Heart left ventricle (tissue), 16 donors: ENCODE data around the gene STON2. TPM values are rescaled to one million over a fixed set of nuclear protein-coding genes. Genes with fewer than 3 reads are reported as not detected.
"Not testable (repeated sequence)": the region's sequence is repeated elsewhere in the genome, so short reads cannot be mapped to it uniquely, and the experiment has no call there.

ENCODE experiments used
- ATAC-seq, 4 donors: fragments of 200-7000 bp; cut with Tn5 transposase; one replicate each; pipeline ENCODE4 v1.9.1; 2020 to 2022; ENCODE audit warnings: moderate library complexity in 4 of 4, mild to moderate bottlenecking in 3 of 4, moderate number of reproducible peaks in 1 of 4
- DNase-seq, 5 donors: peaks; one replicate each; pipeline ENCODE4 v3.0.0-alpha.2; 2020
- H3K27ac ChIP-seq, 12 donors: fragments of 200-600 bp; sonication (generic) in 4 of 12; one replicate each; pipeline versions ENCODE4 v1.5.0 to v1.8.0; 2016 to 2022; ENCODE audit warnings: mild to moderate bottlenecking in 2 of 12
- H3K27me3 ChIP-seq, 9 donors: fragments of 200-600 bp; sonication (generic) in 2 of 9; one replicate each; pipeline versions ENCODE4 v1.5.1 to v1.8.0; 2016 to 2022; ENCODE audit warnings: mild to moderate bottlenecking in 3 of 9
- H3K36me3 ChIP-seq, 9 donors: fragments of 200-600 bp; sonication (generic) in 2 of 9; one replicate each; pipeline versions ENCODE4 v1.5.0 to v1.8.0; 2018 to 2022; ENCODE audit warnings: mild to moderate bottlenecking in 2 of 9
- H3K4me1 ChIP-seq, 12 donors: fragments of 200-600 bp; sonication (generic) in 4 of 12; one replicate each; pipeline versions ENCODE4 v1.5.0 to v1.8.0; 2016 to 2022; ENCODE audit warnings: mild to moderate bottlenecking in 3 of 12
- H3K4me3 ChIP-seq, 12 donors: fragments of 200-600 bp; sonication (generic) in 4 of 12; one replicate each; pipeline versions ENCODE4 v1.5.0 to v1.8.0; 2017 to 2022; ENCODE audit warnings: mild to moderate bottlenecking in 9 of 12, moderate library complexity in 4 of 12
- H3K9me3 ChIP-seq, 12 donors: fragments of 200-600 bp; sonication (generic) in 4 of 12; one replicate each; pipeline versions ENCODE4 v1.5.0 to v1.8.0; 2016 to 2022; ENCODE audit warnings: mild to moderate bottlenecking in 1 of 12
- POLR2A ChIP-seq, 2 donors: fragments of 450-650 bp; IDR thresholded peaks; one replicate each; pipeline ENCODE4 v1.6.1; 2017; ENCODE audit warnings: antibody characterized with exemption in 2 of 2, mild to moderate bottlenecking in 2 of 2, moderate library complexity in 2 of 2
- WGBS, 4 donors: extraction: QIAGEN DNeasy Blood & Tissue Kit in 2 of 4; methylation state at CpG; one replicate each; pipeline versions ENCODE4 v1.1.5 to v1.1.7; 2013 to 2018; 5-methylcytosine and 5-hydroxymethylcytosine counted together
- intact Hi-C, 10 donors: fragments of 100-400 bp; cut with DNase I; formaldehyde crosslinking; loops; one replicate each; pipeline versions ENCODE4 v1.11.1 to v1.14.2; 2022
- polyA plus RNA-seq, 2 donors: library from polyadenylated mRNA; stranded (reverse); fragments of 200-250 nt; gene quantifications; one replicate each; pipeline ENCODE4 v1.2.3, GENCODE V29; 2013
- total RNA-seq, 9 donors: library from RNA; depleted of rRNA in 2 of 9; stranded (reverse); fragments of >200 nt in 2 of 9; fragmentation: NEBNext Ultra II Directional in 3 of 9; extraction: Animal tissue kit (Norgen Biotek cat#: 25700) in 3 of 9; gene quantifications; one replicate each; pipeline versions ENCODE4 v1.1.0 to v1.2.4, GENCODE V29; 2016 to 2023
- TF ChIP-seq, protein P1 (sequence below), 12 donors: fragments of 200-600 bp; sonication (generic) in 4 of 12; IDR thresholded peaks; one replicate each; pipeline versions ENCODE4 v1.5.0 to v1.8.0; 2018 to 2022; ENCODE audit warnings: antibody characterized with exemption in 12 of 12, mild to moderate bottlenecking in 5 of 12
- donor health status: ischemic (EF 13 %, LVEDD 7.1; RV severe dilation, severe dysfunction).
- donor health status: healthy with polysubstance abuse.
- donor health status: DM: no; HTN: yes; CAD: no.
- donor health status: DM: no; HTN: no; CAD: no.
- donor health status: ischemic (EF 25% LVEDD 6.9; RV normal size, moderate dysfunction).
- donor health status: ischemic (EF 25% LVEDD 5.7; RV mildly dilated, moderate dysfunction).
- donor health status: healthy.
- donor health status: DM: yes; HTN: yes; CAD: no.
- donor health status: ischemic (EF 35%, LVEDD 5.7; RV mildly dilated, moderate dysfunction).
- donor health status: nonischemic (EF 11% LVEDD 7.7; RV severe dilation, severe dysfunction).
- donor health status: DM: yes; HTN: yes; CAD: no.
- donor health status: PGD.
- donor health status: ischemic (EF 29% LVEDD 5.4; RV normal size, mild dysfunction).
- donor health status: nonischemic (EF 23%, LVEDD 6.1; RV moderate dilation, normal function).

Gene STON2
- total and polyA plus RNA-seq, 11 donors: 0.28 to 27.5 (median 7.0) TPM

DNA sequence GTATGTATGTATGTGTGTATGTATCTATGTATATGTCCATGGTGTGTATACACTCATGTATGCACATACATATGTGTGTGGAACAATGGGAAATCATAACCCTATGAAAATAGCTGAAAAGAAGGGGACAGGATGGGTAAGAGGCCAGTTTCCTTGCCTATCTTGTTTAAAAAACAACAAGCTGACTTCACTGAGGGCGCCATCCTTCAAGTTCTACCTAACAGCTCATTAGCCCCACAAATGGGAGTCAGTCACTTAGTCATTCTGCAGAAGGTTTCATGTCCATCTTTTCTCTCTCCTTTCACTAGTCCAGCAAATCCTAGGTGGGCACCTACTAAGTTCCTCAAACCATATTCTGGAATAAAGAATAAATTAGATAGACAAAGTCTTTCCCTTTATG is 14.7 kb downstream of the STON2 start:
- Histone ChIP-seq H3K4me3 (no peak overlapping the region), H3K4me1 (no peaks in the 10 kb centered on the region), H3K36me3 (no peaks in the 10 kb centered on the region), H3K27me3 (no peaks in the 10 kb centered on the region), H3K27ac (no peak overlapping the region), H3K9me3 (peaks cover 0 to 2% (median 0%) of the 10 kb centered on the region in 12 donors)
- WGBS, 4 donors: 73 to 85% (median 80%) methylated on average over 1 of the region's 1 CpG
- no peak for DNase-seq
- intact Hi-C loops: no loop called here
- no peak for TF ChIP-seq POLR2A (IDR thresholded peaks at IDR 0.05)
- TF ChIP-seq, protein P1, sequence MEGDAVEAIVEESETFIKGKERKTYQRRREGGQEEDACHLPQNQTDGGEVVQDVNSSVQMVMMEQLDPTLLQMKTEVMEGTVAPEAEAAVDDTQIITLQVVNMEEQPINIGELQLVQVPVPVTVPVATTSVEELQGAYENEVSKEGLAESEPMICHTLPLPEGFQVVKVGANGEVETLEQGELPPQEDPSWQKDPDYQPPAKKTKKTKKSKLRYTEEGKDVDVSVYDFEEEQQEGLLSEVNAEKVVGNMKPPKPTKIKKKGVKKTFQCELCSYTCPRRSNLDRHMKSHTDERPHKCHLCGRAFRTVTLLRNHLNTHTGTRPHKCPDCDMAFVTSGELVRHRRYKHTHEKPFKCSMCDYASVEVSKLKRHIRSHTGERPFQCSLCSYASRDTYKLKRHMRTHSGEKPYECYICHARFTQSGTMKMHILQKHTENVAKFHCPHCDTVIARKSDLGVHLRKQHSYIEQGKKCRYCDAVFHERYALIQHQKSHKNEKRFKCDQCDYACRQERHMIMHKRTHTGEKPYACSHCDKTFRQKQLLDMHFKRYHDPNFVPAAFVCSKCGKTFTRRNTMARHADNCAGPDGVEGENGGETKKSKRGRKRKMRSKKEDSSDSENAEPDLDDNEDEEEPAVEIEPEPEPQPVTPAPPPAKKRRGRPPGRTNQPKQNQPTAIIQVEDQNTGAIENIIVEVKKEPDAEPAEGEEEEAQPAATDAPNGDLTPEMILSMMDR (IDR thresholded peaks at IDR 0.05): no peak
- no peak for ATAC-seq

GRCh38 chr14:81384900-81385299 is 15.2 kb downstream of the STON2 start:
- Histone ChIP-seq H3K4me1 (no peaks in the 10 kb centered on the region), H3K27me3 (no peaks in the 10 kb centered on the region), H3K4me3 (no peak overlapping the region), H3K9me3 (peaks cover 0 to 7% (median 0%) of the 10 kb centered on the region in 12 donors), H3K27ac (no peak overlapping the region), H3K36me3 (no peaks in the 10 kb centered on the region)
- ATAC-seq (peak in 2 of 4 donors; percentile 59 to 63), DNase-seq (no peak)
- intact Hi-C loops: no loop called here
- WGBS, 4 donors: 55 to 63% (median 59%) methylated on average over 1 of the region's 1 CpG
- no peak for TF ChIP-seq POLR2A (IDR thresholded peaks at IDR 0.05)
- TF ChIP-seq, protein P1 (IDR thresholded peaks at IDR 0.05): no peak

DNA sequence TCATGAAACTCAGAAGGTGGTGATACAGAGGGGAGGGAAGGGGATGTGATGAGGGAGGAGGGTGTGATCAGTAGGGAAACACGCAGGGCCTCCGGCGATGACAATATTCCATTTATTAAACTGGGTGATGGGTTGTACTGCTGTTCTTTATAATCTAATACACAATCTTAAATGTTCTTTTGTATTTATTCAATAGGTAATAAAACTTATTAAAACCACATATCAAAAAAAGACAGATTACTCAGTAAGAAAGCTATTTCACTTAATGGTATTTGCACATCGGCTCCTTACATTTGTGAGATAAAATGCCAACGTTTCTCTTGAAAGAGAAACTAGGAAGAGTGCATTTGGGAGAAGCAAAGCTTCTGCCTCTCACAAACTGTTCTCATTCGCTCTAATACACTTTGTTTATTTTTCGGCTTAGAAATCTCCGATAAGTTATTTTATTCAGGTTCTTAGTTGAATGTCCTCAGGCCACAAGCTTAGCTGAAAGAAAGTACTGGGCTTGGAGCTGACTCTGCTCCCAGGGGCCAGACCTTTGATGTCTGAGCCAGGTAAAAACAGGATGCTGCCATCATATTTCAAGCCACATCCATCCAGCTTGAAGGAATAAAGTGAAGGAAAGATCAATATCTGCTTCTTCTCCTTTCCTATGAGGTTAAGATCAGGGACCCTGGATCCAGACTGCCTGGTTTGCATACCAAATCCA is 17.5 kb downstream of the STON2 start:
- no peaks in the 10 kb centered on the region for H3K27me3 ChIP-seq
- no peaks in the 10 kb centered on the region for H3K36me3 ChIP-seq
- 82 to 86% (median 86%) methylated on average over 8 of the region's 8 CpGs for WGBS, 4 donors
- no peak overlapping the region for H3K4me3 ChIP-seq
- peaks cover 0 to 7% (median 0%) of the 10 kb centered on the region in 12 donors for H3K9me3 ChIP-seq
- ATAC-seq: no peak
- TF ChIP-seq, protein P1 (IDR thresholded peaks at IDR 0.05): no peak
- no peak for TF ChIP-seq POLR2A (IDR thresholded peaks at IDR 0.05)
- intact Hi-C loops: no loop called here
- H3K27ac ChIP-seq: no peak overlapping the region
- DNase-seq: no peak
- H3K4me1 ChIP-seq: no peaks in the 10 kb centered on the region

DNA sequence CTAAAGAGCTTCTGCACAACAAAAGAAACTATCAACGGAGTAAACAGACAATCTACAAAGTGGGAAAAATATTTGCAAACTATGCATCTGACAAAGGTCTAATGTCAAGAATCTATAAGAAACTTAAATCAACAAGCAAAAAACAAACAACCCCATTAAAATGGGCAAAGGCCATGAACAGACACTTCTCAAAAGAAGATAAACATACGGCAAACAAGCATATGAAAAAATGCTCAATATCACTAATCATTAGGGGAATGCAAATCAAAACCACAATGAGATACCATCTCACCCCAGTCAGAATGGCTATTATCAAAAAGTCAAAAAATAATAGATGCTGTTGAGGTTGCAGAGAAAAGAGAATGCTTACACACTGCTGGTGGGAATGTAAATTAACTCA is 20.1 kb downstream of the STON2 start:
- ATAC-seq, H3K27ac ChIP-seq, intact Hi-C loops, H3K4me1 ChIP-seq, H3K36me3 ChIP-seq, H3K27me3 ChIP-seq, DNase-seq, H3K9me3 ChIP-seq, H3K4me3 ChIP-seq: not testable (repeated sequence)
- WGBS, 4 donors: 45 to 74% (median 67%) methylated on average over 2 of the region's 2 CpGs

GRCh38 chr14:81371802-81372201 is 28.3 kb downstream of the STON2 start:
- no peak overlapping the region for H3K4me3 ChIP-seq
- H3K36me3 ChIP-seq: peaks cover 0 to 19% (median 0%) of the 10 kb centered on the region in 9 donors
- no peak overlapping the region for H3K27ac ChIP-seq
- no peaks in the 10 kb centered on the region for H3K9me3 ChIP-seq
- intact Hi-C loops: no loop called here
- 80 to 97% (median 90%) methylated on average over 1 of the region's 1 CpG for WGBS, 4 donors
- ATAC-seq (no peak), DNase-seq (no peak)
- H3K27me3 ChIP-seq: no peaks in the 10 kb centered on the region
- no peaks in the 10 kb centered on the region for H3K4me1 ChIP-seq
- TF ChIP-seq, protein P1 (IDR thresholded peaks at IDR 0.05): no peak
- TF ChIP-seq POLR2A (IDR thresholded peaks at IDR 0.05): no peak
